Brain microvascular endothelial cell (primary cell): ENCODE measurements around the gene RSAD1.

Experiments used
- DNase-seq: peaks from one replicate; pipeline ENCODE4 v3.0.0-alpha.2; 2020
- H3K27ac ChIP-seq: fragments of 250-450 bp; sonication (Bioruptor Pico); 2 replicates; pipeline ENCODE4 v1.5.1; 2020; ENCODE audit warnings: mild to moderate bottlenecking, moderate library complexity
- H3K27me3 ChIP-seq: fragments of 250-450 bp; sonication (Bioruptor Pico); replicated peaks from 2 replicates; pipeline ENCODE4 v1.5.1; 2020; ENCODE audit warnings: mild to moderate bottlenecking
- H3K36me3 ChIP-seq: fragments of 250-450 bp; sonication (Bioruptor Pico); replicated peaks from 2 replicates; pipeline ENCODE4 v1.5.1; 2020; ENCODE audit warnings: mild to moderate bottlenecking
- H3K4me3 ChIP-seq: 2 replicates; pipeline ENCODE4 v1.5.1; 2011; ENCODE audit warnings: low read depth, mild to moderate bottlenecking, control low read depth, low read length, moderate library complexity
- CTCF ChIP-seq: IDR thresholded peaks from 2 replicates; pipeline ENCODE4 v1.5.1; 2011; ENCODE audit warnings: low read depth, mild to moderate bottlenecking, moderate library complexity, low read length, control low read depth, inconsistent platforms; ENCODE audit errors: missing control alignments
- in situ Hi-C: cut with HindIII; loops from 2 replicates; pipeline ENCODE4 v1.10.0; 2017; ENCODE audit warnings: low sequenced_read_pairs, low pct_ligation_motif_present

Gene RSAD1

GRCh38 chr17:50511058-50511457, 32.4 kb downstream of the RSAD1 start:
- Histone ChIP-seq H3K27me3 (no peaks in the 10 kb centered on the region), H3K4me3 (no peak overlapping the region), H3K27ac (no peak overlapping the region), H3K36me3 (no peaks in the 10 kb centered on the region)
- in situ Hi-C loops = no loop called here
- TF ChIP-seq CTCF = no peak
- no peak for DNase-seq

- no peak for DNase-seq
- no peaks in the 10 kb centered on the region for H3K36me3 ChIP-seq
- H3K27ac ChIP-seq = no peak overlapping the region
- H3K27me3 ChIP-seq = no peaks in the 10 kb centered on the region
- TF ChIP-seq CTCF = no peak
- in situ Hi-C loops = no loop called here
- H3K4me3 ChIP-seq = no peak overlapping the region
Observed at GRCh38 chr17:50513495-50513894, 34.8 kb downstream of the RSAD1 start.

GRCh38 chr17:50514388-50514787, 35.7 kb downstream of the RSAD1 start:
- in situ Hi-C loops = no loop called here
- no peaks in the 10 kb centered on the region for H3K27me3 ChIP-seq
- H3K27ac ChIP-seq = no peak overlapping the region
- TF ChIP-seq CTCF = no peak
- no peaks in the 10 kb centered on the region for H3K36me3 ChIP-seq
- H3K4me3 ChIP-seq = no peak overlapping the region
- DNase-seq = no peak

GRCh38 chr17:50514936-50515702, 36.5 kb downstream of the RSAD1 start:
- no peak for TF ChIP-seq CTCF
- H3K4me3 ChIP-seq = no peak overlapping the region
- no peak overlapping the region for H3K27ac ChIP-seq
- DNase-seq = no peak
- H3K27me3 ChIP-seq = no peaks in the 10 kb centered on the region
- H3K36me3 ChIP-seq = no peaks in the 10 kb centered on the region
- in situ Hi-C loops = no loop called here

- Histone ChIP-seq H3K4me3 (no peak overlapping the region), H3K36me3 (no peaks in the 10 kb centered on the region), H3K27me3 (no peaks in the 10 kb centered on the region), H3K27ac (no peak overlapping the region)
- in situ Hi-C loops = no loop called here
- DNase-seq = no peak
- TF ChIP-seq CTCF = no peak
Observed at GRCh38 chr17:50517011-50517410, 38.4 kb downstream of the RSAD1 start.
